HG02981 (cell line): ENCODE data around the gene ZFYVE21.

Experiments
- ATAC-seq: cut with Tn5 transposase; IDR thresholded peaks from one replicate; pipeline ENCODE4 v1.9.1; 2021; ENCODE audit warnings: mild to moderate bottlenecking, moderate library complexity; ENCODE audit not compliant: unreplicated experiment

The ZFYVE21 gene

DNA sequence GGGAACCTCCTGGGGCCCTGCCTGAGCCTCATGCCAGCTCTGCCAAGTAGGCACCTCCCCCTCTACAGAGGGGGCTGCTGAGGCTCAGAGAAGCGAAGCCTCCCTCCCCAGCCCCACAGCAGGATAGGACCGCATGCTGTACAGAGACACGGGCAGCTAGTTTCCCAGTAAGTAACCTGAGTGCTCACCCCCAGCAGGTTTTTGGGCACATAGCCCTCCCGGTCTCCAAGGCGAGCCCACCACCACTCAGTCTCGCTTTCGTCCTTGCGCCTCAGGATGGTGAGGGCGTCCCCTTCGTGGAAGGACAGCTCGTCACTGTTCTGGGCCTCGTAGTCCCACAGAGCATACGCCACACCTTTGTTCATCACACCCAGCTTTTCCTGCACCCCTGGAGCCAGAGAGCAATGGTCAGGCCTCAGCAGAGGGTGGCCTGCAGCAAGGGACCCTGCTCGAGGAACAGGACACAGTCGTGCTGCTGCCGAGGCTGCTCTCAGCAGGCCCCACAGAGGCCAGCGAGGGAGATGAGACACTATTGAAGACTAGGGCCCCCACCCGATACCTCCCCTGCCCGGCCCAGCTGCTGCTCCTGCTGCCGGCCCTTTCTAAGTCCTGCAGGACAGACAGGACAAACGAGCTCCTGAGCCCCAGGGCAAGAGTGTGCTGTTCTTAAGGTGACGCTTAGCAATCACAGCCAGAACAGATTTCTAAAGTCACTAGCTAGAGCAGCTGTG lies 20.4 kb downstream of the ZFYVE21 start:
- no peak for ATAC-seq

DNA sequence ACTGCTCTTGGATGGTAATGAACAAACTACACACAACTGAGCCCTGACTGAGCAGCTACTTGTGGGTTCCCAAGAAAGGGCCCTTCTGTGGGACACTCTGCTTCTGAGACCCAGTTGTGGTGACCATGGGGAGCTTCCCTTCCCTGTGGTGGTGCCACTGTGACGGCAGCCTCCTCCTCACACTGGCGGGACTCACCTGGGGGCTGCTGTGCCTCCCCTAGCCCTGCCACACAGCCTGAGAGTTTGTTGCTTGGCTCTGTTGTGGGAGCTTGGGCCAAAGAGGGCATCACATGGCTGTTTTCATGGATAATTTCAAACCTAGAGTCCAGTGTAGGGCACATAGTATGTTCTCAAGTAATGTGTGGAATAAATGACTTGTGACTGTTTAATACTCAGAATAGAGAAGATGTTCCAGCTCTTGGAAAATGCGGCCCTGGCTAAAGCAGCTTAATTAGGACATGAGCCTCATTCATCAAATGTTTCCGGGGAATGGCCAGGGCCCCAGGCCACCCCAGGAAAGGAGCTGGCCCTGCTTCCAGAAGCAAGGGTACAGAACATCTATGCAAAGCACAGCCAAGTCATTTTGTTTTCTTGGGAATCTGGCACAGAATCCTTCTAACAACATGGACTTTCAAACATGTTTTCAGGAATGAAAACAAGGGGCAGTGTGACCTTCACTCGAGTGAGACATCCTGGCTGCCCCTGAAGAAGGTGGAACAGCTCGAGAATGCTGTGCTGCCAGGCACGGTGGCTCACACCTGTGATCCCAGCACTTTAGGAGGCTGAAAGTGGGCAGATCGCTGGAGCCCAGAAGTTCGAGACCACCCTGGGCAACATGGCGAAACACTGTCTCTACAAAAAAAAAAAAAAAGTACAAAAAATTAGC lies 21.2 kb downstream of the ZFYVE21 start:
- ATAC-seq: no peak

DNA sequence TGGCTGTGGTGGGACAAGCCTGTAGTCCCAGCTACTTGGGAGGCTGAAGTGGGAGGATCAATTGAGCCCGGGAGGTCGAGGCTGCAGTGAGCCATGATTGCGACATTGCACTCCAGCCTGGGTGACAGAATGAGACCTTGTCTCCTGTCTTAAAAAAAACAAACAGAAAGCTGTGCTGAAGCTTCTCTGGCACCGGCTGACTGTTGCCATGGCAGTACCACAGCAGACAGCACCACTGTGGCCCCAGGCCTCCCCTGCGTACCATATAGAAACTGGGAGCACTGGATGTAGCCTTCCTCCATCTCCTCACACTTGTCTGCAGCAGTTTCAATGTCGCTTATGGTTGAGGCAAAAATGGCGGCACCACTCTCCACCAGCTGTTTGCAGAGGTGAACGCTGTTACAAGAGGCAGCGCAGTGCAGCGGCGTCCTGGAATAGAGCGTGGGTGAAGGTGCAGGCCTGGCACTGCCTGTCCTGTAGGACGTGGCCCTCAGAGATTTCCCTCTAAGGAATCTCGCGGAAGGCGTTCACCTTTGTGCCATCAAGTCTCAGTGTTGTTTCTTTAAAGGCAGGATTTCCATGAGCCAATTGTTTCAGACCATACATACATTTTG lies 21.9 kb downstream of the ZFYVE21 start:
- no peak for ATAC-seq

DNA sequence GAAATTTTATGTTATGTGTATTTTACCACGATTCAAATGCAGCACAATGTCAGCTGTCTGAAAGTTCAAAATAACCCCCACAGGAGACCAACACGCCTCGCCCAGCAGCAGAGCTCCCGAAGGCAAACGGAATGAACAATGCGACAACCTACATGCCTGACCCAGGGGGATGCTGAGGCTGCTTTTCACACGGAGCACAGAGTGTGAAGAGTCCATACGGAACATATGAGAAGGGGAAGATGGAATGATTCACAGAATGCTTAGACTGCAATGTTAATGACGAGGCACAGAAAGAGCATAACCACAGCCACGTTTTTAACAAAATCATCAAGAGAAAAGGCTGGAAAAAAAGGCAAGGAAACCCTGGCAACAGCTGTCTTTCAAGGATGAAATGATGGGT lies 22.6 kb downstream of the ZFYVE21 start:
- ATAC-seq: no peak

DNA sequence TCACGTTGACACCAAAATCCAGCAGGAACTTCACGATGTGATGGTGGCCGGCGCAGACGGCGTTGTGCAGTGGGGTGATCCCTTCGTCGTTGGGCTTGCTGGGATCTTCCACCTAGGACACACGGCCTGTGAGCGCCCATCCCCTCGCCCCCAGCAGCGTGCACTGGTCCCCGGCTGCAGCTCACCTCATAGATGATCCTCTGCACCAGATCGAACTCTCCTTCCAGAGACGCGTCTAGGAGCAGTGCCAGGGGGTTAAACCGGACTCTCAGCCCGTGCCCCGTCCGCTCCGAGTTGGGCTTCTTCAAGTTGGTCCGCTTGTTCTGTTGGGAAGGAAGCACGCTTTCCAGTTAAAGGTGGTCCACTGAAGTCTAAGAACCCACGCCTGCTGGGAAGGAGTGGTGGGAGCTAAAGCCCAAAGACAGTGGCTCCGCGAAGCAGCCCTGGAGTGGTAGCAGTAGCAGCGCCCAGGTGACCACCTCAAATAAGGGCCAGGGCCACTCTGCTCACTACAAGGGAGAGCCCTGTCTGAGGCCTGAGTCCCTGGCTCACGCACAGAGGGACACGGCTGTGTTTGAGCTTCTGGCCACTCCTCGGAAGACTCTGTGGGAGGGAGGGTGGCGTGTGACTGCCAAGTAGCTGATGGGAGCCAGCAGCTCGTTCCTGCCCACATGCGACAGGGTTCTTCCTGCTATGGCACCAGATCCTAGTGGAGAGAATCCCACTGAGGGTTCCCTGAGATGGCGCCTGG lies 23.3 kb downstream of the ZFYVE21 start:
- no peak for ATAC-seq

DNA sequence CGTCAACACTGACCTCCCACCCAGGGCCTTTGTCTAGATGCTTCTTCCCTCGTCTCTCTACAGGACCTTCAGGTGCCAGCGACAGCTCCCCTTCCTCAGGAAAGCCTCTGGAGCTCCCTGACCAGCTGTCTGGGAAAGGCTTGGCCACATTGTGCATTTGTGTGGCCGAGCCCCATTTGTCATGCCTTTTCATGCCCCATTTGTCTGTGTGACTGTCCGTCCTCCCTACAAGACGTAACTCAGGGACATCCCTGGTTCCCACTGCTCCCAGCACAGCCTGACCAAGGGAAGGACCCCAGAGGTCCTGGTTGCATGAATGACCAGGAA lies 23.8 kb downstream of the ZFYVE21 start:
- ATAC-seq: no peak

DNA sequence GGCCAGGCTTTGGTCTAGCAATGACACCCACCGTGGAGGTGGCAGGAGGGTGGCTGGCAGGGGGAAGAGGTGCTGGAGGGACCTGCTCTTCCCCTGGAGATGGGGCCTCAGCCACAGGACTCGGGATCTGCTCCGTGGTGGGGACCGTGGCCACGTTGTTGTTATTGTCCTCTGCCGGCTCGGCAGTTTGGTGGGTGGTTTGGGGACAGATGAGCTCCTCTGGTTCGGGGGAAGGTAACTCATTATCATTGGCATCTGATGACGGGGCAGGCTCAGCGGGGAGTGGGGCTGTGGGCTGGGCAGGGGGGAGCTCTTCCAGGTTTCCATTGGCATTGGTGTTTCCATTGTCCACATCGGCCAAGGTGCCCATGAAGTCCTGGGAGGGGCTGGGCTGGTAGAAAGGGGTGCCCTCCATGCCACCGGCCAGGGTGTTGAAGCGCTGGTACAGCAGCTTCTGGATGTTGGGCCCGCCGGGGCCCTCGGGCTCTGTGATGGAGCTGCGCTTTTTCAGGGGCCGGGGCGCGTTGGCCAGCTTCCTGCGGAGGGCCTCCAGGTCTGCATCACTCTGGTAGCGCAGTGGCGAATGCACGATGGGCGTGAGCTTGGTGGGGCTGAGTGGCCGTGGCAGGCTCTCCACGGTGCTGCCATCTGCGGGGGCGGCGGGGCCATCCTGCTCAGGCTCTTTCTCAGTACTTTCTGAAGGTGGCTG lies 24.3 kb downstream of the ZFYVE21 start:
- no peak for ATAC-seq

DNA sequence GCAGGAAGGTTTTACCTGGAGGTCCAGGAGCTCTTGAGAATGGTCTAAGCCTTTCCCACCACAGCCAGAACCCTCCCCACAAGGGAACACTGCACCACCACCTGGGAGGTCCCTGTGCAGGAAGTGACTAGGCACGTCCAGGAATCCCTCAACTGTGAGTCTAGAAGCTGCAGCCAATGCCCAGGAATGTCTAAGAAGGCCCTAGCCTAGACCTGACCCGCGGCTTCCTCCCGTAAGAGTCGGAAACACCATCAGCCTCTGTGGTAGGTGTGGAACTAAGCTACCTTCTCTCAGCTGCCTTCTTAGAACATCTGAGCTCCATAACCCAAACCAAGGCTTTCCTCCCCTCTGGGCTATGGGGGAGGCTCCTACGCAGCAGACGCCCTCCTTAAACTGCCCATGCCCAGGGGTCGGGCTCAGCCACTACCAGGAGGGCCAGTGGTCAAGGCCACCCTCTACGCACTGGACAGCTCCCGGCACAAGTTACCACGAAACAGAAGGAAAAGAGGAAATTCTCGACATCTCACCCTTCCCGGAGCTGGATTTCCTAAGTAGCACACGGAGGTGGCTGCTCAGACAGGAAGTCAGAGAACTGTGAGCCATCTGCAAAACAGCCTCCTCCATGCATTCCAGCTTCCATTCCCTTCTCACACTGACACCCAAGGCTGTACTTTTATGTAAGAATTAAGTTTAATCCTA lies 25.5 kb downstream of the ZFYVE21 start:
- no peak for ATAC-seq

DNA sequence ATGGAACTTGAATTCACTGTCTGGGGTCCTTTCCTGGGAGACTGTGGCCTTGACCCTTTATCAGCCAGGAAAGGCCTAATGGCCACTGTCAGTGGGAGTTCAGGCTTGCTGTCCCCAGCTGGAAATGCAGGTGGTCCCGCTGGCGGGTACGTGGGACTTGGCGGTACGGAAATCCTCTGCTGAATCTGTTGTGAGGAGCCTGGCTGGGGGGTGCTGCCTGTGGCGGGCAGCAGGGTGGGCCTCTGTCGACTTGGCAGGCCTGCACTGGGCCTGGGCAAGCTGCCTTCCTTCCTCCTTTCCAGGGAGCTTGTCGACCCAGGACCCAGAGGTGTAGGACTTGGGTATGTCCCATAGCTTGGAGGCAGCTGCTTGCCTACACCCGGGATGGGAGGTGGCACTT lies 26.3 kb downstream of the ZFYVE21 start:
- ATAC-seq: no peak

DNA sequence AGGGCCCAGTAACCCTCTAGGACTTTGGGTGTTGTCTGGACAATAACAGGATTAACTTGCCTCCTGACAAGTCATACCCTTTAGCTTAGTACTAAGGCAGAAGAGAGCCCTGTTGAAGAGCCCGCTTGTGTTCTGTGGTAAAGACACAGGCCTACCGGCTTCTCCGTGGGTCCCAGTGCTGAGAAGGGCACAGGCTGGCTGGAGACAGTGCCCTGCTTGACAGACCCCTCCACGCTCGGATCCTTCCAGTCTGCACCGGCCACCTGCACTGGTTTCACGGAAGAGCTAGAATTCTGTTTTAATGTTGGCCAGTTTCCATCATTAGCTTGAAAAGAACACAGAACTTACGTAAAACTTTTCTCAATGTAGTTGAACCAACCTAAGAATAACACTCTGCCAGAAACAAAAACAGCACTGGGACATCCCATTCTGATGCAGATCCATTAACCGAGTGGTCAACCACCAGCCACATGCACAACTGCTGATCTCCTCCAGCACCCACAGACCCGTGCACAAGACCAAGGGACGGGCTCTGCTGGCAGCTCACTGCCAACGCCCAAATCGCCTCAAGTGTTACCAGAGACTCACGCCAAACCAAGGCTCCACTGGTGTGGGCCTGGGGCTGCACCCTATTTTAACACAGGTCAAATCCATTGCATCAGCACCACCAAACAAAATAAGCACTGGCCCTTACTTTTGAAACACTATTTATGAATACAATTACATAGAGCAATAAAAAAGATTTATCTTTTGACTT lies 27.1 kb downstream of the ZFYVE21 start:
- no peak for ATAC-seq

DNA sequence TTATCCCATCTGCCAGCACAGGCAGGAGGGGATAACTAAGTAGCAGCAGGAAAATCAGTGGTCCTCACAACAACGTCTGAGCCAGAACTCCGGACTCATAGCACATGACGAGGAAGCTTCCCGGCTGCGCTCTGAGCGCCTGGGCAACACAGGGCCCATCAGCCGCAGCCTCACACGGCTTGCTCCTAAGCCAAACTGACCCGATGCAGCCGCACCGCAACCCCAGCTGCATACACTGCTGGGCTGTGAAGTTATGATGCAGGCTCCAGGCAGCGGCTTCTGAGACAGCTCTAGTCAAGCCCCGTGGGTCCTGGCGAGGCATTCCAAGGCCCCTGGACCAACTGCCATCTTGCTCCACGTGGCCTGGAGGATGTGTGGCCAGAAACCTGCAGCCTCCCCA lies 28.1 kb downstream of the ZFYVE21 start:
- no peak for ATAC-seq

DNA sequence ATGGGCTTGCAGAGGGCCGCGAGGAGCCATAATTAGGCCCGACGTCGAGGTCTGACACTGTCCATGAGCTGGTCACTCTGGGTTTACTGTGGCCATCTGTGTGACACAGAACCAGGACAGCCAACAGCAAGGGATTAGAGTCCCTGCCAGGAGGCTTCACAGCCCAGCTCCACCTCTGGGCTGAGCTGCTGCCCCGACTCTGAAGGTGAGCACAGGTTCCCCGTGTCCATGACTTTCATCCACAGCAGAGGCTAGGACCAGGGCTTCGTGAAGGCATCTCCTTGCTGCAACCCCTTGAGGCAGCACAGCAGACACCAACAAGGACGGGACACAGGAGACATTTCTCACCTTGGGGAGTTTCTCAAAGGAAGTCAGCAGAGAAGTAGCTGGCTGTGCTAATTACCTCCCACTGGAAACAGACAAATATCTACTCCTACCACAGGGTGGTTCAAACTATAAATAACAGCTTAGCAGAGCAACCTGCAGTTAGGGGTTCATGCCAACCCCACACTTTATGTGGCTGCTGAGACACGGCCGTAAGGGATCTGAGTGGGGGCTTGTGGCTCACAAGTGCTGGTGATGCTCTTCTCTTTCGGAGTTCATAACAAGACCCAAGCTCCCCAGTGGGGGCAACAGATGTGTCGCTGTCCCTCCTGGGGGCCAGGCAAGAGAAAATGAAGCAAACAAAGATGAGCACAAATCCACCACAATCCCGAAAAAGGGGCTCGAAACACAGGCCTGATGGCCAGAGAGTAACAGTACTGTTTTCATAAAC lies 29.2 kb downstream of the ZFYVE21 start:
- no peak for ATAC-seq

DNA sequence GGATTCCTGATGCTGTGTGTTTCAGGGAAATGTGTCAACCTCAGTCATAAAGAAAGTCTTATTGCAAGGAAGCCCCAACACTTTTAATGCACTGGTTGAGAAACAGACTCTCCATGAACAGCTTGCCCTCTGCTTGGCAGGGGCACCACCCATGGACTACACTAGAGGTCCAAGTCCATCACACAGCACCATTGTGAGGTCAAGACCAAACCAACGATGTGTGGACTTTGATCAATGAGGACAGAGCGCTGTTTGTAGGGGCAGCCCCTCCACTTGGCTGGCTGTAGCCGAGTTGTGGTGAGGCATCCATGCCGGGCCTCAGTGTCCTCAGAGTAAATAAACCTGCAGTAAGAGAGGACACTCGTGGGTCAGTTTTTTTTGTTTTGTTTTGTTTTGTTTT lies 29.8 kb downstream of the ZFYVE21 start:
- no peak for ATAC-seq

DNA sequence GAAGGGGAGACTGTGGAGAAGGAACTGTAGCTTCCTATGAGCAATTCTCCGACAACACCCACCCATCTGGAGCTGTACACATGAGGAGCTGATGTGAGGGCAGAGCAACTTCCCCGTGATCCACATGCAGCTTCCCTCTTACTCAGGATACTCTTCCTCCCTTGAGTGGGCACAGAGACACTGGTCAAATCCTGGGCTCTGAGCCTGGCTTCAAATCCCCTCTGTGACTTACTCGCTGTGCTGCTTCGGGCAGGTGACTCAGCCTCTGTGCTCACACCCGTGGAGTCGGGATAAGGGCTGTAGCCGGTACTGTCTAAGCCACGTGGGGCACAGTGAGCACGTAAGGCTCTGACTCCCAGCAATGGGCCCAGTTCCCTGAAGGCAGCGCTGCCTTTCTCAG lies 31.1 kb downstream of the ZFYVE21 start:
- no peak for ATAC-seq

DNA sequence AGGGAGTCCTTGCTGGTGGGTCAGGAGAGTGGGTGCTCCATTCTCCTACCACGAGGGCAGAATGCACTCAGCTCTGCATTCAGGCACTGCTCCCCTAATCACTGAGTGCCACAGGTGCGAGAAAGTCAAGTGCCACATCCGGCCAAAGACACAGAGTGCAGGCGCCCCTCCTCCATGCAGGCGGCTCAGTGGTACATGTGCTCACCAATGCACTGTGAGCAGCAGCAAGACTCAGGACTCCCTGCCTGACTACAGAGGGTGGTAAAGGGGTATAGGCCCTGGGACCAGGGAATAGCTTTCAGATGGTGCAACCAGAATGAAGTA lies 32.9 kb downstream of the ZFYVE21 start:
- ATAC-seq: no peak

DNA sequence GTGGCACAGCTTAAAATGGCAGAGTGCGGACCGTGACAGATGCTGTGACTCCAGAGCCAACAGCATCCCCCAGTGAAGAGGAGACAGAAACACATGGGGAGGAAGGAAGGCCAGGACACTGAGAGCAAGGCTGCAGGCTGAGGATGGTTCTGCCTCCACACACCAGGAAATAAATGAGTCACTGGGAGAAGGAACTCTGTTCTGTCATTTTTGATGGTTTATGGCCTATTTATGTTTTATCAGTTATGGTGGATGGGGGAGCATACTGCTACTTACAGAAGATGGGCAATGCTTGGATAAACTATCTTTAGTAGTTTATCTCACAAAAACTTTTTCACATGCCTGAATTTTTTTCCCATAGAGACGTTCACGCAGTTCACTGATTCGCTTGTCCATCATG lies 33.8 kb downstream of the ZFYVE21 start:
- no peak for ATAC-seq

DNA sequence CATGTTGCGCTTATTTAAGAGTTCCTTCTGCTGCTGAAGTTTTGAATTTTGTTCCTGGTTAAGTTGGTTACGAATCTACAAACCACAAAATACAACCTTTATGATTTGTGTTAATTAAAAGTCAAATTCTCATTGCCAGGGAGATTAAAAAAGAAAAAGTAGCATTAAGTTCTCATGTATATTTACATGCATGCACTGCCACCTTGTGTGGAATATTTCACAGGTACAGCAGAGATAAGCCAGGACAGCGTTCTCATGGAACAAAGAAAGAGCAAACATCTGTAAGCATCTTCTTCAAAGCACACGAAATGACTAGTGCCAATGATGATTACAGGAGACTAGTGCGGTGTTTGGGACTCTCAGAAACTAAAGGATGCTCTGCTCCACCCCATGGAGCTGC lies 34.2 kb downstream of the ZFYVE21 start:
- no peak for ATAC-seq

DNA sequence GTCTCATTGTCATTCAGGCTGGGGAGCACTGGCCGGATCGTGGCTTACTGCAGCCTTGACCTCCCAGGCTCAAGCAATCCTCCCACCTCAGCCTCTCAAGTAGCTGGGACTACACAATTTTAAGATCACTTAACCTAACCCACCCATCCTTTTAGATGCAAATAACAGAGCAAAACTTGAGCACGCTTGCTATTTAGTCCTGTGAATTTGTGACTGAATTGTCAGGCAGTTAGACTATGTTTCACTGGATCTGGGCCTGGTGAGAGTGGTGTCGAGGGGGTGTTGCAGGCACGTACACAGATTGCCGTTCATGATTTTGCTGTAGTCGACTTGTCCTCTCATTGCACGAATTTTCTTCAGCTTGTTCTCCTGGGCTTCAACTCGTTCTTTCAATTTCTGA lies 38.2 kb downstream of the ZFYVE21 start:
- ATAC-seq: no peak

DNA sequence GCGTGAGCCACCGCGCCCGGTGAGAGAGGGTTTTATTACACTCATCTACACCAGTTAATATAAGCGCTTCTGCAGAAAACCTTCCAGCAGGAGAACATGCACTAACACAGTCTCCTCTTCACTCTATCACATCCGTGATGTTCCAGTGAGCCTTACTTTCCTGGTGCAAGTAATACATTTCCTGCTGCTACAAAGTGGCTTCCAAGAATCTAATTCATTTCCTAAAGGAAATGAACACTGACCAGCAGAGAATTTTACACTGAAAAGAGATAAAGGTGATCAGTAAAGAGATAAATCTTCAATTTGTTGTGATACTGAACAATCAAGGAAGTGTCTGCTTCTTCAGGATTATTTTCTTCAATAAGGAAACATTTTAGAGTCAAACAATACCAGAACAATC lies 39.5 kb downstream of the ZFYVE21 start:
- ATAC-seq: no peak
